Stimulated activated CD4-positive, alpha-beta T cell treated with anti-CD3 and anti-CD28 coated beads, Interleukin-1b, Interleukin-23, amount 100 ng/mL, for 4 hours (primary cell): ENCODE measurements around the gene TAS2R30.
"Not testable (repeated sequence)": the region's sequence is repeated elsewhere in the genome, so short reads cannot be mapped to it uniquely, and the experiment has no call there.

Experiments
- DNase-seq, 2 donors: peaks; one replicate each; pipeline ENCODE4 v3.0.0-alpha.2; 2020; ENCODE audit warnings: low read depth in 2 of 2

The TAS2R30 gene

DNA sequence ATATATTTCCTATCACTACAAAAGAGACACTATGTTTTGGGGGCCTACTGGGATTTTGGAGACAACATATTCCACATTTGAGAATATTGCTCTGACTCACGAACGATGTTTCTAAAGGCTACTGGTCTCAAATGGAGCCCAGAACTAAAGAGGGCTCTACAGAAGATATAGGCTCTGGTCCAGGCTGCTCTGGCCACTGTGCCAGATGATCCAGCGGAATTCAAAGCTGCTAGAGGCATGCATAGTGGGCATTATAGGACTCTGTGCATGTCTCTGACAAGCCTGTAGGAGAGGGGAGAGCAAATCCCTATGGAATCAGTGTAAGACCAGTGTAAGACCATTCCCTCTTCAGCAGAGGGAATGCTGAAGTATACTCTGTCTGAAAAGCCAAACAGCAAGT, 4.1 kb downstream of the TAS2R30 start:
- no peak for DNase-seq

DNA sequence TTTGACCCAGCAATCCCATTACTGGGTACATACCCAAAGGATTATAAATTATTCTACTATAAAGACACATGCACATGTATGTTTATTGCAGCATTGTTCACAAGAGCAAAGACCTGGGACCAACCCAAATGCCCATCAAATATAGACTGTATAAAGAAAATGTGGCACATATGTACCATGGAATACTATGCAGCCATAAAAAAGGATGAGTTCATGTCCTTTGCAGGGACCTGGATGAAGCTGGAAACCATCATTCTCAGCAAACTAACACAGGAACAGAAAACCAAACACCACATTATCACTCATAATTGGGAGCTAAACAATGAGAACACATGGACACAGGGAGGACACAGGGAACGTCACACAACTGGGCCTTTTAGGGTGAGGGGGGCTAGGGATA, 20.3 kb downstream of the TAS2R30 start:
- DNase-seq, result not testable (repeated sequence)

DNA sequence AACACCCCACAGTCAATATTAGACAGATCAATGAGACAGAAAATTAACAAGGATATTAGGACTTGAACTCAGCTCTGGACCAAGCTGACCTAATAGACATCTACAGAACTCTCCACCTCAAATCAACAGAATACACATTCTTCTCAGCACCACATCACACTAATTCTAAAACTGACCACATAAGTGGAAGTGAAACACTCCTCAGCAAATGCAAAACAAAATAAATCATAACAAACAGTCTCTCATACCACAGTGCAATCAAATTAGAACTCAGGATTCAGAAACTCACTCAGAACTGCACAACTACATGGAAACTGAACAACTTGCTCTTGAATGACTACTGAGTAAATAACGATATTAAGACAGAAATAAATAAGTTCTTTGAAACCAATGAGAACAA, 23.2 kb downstream of the TAS2R30 start:
- DNase-seq, result not testable (repeated sequence)

DNA sequence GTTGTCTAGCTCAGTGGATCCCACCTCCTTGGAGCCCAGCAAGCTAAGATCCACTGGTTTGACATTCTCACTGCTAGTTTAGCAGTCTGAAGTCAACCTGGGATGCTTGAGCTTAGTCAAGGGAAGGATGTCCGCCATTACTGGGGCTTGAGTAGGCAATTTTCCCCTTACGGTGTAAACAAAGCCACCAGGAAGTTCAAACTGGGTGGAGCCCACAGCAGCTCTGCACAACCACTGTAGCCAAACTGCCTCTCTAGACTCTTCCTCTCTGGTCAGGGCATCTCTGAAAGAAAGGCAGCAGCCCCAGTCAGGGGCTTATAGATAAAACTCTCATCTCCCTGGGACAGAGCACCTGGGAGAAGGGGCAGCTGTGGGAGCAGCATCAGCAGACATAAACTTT, 25.6 kb downstream of the TAS2R30 start:
- no peak for DNase-seq

DNA sequence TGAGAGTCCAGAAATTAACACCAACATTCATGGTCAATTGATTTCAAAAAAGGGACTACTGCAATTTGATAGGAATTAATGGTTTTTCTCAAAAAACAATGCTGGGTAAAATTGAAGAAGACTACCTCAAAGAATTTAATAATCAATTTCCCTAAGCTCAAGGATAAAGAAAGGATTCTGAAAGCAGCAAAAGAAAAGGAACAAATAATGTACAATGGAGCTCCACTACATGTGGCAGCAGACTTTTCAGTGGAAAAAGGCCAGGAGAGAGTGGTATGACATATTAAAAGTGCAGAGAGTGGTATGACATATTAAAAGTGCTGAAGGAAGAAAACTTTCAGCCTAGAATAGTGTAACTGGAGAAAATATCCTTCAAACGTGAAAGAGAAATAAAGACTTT, 26.7 kb downstream of the TAS2R30 start:
- no peak for DNase-seq

DNA sequence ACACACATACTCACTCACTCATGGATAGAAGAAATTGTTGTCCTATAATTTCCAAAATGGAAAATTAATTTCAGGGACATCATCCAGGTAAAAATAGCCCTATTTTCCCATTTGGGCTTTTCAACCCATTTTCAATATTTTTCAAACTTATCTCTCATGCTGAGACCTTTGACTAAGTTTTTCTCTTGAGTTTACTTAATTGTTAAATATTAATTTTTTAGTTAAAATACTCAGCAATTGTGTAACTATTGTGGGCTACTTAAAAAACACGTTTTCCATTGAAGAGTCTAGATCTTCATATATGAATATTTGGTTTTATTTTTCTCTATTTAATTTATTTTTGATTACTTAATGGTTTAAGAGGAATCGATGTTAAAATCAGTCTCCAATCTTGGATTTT, 28.2 kb downstream of the TAS2R30 start:
- DNase-seq, result no peak

DNA sequence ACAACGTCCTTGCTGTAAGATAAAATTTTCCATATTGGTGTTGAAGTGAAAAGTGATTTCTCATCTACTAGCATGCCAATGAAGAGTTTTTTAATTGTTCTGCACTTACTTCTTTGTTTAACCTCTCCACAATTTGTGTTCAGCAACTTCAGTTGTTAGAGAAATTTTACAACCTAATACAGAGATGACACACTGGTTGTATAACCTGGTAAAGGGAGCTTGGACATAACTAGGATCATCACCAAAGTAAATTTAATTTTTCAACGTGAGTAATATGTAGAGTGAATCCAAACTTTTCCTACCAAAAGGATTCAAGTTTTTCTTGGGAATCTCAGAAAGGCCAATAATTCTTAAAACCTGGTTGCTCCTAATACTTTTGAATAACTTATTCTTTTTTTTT, 28.9 kb downstream of the TAS2R30 start:
- no peak for DNase-seq

DNA sequence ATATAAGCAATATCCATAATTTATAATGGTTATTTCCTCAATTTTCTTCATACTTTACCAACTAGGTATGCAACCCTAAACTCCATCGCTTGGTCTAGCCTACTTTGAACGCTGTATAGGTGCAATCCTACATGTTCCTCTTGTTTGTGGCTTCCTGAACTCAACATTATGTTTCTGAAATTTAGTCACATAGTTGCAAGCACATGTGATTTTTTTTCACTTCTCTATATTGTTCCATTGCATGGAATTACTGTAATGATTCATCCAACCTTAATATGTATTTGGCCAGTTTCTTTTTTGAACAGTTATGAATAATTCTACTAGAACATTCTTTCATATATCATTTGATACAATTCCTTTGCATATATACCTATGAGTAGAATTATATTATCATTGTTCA, 39.5 kb downstream of the TAS2R30 start:
- DNase-seq, result not testable (repeated sequence)

DNA sequence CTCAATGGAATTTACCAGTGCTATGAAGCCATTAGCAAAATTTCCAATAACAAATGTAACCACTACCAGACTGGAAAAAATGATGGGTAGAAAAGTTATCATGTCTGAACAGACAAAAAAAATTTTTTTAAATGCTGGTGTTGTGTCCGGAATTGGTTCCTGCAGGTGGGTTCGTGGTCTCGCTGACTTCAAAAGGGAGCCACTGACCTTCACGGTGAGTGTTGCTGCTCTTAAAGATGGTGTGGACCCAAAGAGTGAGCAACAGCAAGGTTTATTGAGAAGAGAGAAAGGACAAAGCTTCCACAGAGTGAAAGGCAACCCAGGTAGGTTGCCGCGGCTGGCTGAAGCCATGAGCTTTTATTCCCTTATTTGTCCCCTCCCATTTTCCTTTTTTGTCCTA, 42.3 kb downstream of the TAS2R30 start, which contains the start of gene TAS2R43:
TSS of gene TAS2R43 (minus strand) at position 186 of the 400 bp plus-strand sequence. CDS start at position 102, 84 bp downstream.
- no peak for DNase-seq

DNA sequence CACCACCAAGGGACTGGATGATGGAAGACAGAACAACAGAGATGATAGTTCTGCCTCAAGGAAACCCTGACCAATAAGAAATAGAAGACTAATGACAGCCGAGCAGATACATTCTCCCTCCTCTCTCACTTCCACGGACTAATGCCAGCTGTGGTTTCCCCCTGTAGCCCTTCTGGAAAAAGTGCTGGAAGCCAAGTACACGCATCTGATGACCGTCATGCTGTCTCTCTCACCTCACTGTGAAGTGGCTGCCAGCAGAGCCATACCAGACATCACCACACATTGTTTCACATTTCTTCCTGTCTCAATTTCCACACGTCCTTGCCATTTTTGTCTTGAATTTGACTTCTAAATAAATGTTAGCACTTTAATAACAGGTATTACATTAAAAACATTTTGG, 45.2 kb downstream of the TAS2R30 start:
- DNase-seq, result no peak

DNA sequence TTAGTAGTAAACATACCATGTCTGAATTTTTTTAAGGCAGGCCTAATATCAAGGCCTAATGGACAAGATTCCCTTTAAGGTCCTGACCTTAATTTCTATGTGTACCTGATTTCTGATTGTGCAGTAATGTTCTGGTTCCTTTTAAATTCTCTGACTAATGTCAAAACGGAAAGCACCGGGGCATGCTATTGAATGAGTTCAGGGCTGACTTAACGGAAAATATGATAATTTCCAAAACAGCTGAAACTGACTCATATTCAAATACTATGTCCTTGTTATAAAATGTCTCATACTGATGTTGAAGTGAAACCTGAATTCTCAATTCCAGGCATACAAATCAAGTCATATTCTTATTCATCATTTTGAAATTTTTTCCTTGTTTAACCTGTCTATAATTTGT, 49.0 kb downstream of the TAS2R30 start:
- no peak for DNase-seq
